ENCODE data around the gene KCP. TPM values are rescaled to one million over a fixed set of nuclear protein-coding genes. Genes with fewer than 3 reads are reported as not detected.

KCP gene
- total and polyA plus RNA-seq, 2 experiments from 2014 or later: 0.76 to 1.1 TPM

- H3F3A ChIP-seq (replicated peaks; ENCODE audit: low read depth): 0 out of 2 replicates have a peak, but pooled peaks cover 5% of the 10 kb centered on the region
- H3K27ac Mint-ChIP-seq: no peak overlapping the region
- H3K36me3 Mint-ChIP-seq (ENCODE audit: low read depth): no peaks in the 10 kb centered on the region; the same call in 2 of the 3 replicates
- H3K27me3 ChIP-seq (ENCODE audit: insufficient read depth): peaks cover 61% of the 10 kb centered on the region
- H3K4me2 ChIP-seq: peak overlapping the region; percentile 86
- peak overlapping the region; percentile 61 for H3K4me3 ChIP-seq
- peak; percentile 72 for TF ChIP-seq EZH2 (IDR thresholded peaks at IDR 0.05; ENCODE audit: low read depth, unreplicated experiment)
- TF ChIP-seq EZH2phosphoT487 (IDR thresholded peaks at IDR 0.05; ENCODE audit: unreplicated experiment): no peak
- no peaks in the 10 kb centered on the region for H3K79me2 ChIP-seq (replicated peaks; ENCODE audit: insufficient read depth)
- H3K4me1 ChIP-seq (ENCODE audit: insufficient read depth): no peaks in the 10 kb centered on the region
- peak overlapping the region; percentile 96 for H2AFZ ChIP-seq
- H3K9me2 ChIP-seq (ENCODE audit: insufficient read depth): no peaks in the 10 kb centered on the region
- peaks cover 55% of the 10 kb centered on the region for H3K27me3 Mint-ChIP-seq (ENCODE audit: insufficient read depth, low read depth, poor library complexity)
- H3K9me3 Mint-ChIP-seq: no peaks in the 10 kb centered on the region
- no peaks in the 10 kb centered on the region for H3K36me3 ChIP-seq (ENCODE audit: insufficient read depth)
- peak; percentile 56 for DNase-seq (ENCODE audit: low spot score)
- peaks cover 4% of the 10 kb centered on the region; the same call in 1 of the 2 replicates for H4K20me1 ChIP-seq (replicated peaks; ENCODE audit: insufficient read depth)
- peaks cover 11% of the 10 kb centered on the region for H3K4me1 Mint-ChIP-seq
- H3K27ac ChIP-seq (ENCODE audit: low read depth): no peak overlapping the region
- peak; percentile 21 for ATAC-seq
- peak overlapping the region; percentile 81 for H3K4me3 Mint-ChIP-seq
Measured at GRCh38 chr7:128938544-128939074, 28.1 kb upstream of the KCP start.

- Histone ChIP-seq H3K27ac (ENCODE audit: low read depth) (no peak within 1 kb of the TSS), H3K36me3 (ENCODE audit: insufficient read depth) (no peaks in the 10 kb centered on the region), H3F3A (replicated peaks; ENCODE audit: low read depth) (0 out of 2 replicates have a peak, but pooled peaks cover 5% of the 10 kb centered on the region), H2AFZ (peak within 1 kb of the TSS; percentile 96), H4K20me1 (replicated peaks; ENCODE audit: insufficient read depth) (peaks cover 4% of the 10 kb centered on the region; the same call in 1 of the 2 replicates), H3K27me3 (ENCODE audit: insufficient read depth) (peaks cover 61% of the 10 kb centered on the region), H3K9me2 (ENCODE audit: insufficient read depth) (no peaks in the 10 kb centered on the region), H3K4me3 (peak within 1 kb of the TSS; percentile 61), H3K4me1 (ENCODE audit: insufficient read depth) (no peaks in the 10 kb centered on the region), H3K79me2 (replicated peaks; ENCODE audit: insufficient read depth) (no peaks in the 10 kb centered on the region), H3K4me2 (peak within 1 kb of the TSS; percentile 86)
- Mint-ChIP-seq H3K27me3 (ENCODE audit: insufficient read depth, low read depth, poor library complexity) (peaks cover 57% of the 10 kb centered on the region), H3K36me3 (ENCODE audit: low read depth) (no peaks in the 10 kb centered on the region; the same call in 2 of the 3 replicates), H3K9me3 (no peaks in the 10 kb centered on the region), H3K4me3 (peak within 1 kb of the TSS; percentile 81), H3K4me1 (peaks cover 14% of the 10 kb centered on the region), H3K27ac (no peak within 1 kb of the TSS)
- no peak for TF ChIP-seq STAT1 (IDR thresholded peaks at IDR 0.05; ENCODE audit: unreplicated experiment)
- no peak for TF ChIP-seq ETS1 (IDR thresholded peaks at IDR 0.05)
- TF ChIP-seq CTCF (conservative IDR thresholded peaks at IDR 0.05; ENCODE audit: low read depth in 2 of 2): no peak
- DNase-seq (ENCODE audit: low spot score) (peak; percentile 67), ATAC-seq (peak; percentile 75)
Measured at GRCh38 chr7:128937647-128938543, 27.4 kb upstream of the KCP start, which contains the start of gene IRF5. IRF5 (plus strand) TSS chr7:128937927; CDS start chr7:128942082, 4,155 bp downstream.
